ENCODE measurements around the gene RARG.
"Not testable (repeated sequence)": the region's sequence is repeated elsewhere in the genome, so short reads cannot be mapped to it uniquely, and the experiment has no call there.

The RARG gene

GRCh38 chr12:53193040-53193439, 39.0 kb downstream of the RARG start:
- no peak for DNase-seq (ENCODE audit: low read depth in 1 of 2, low spot score in 1 of 2)

- no peak for DNase-seq (ENCODE audit: low read depth in 1 of 2, low spot score in 1 of 2)
These were observed 39.4 kb downstream of the RARG start for GRCh38 chr12:53192531-53193021.

GRCh38 chr12:53191885-53192530, 40.0 kb downstream of the RARG start:
- no peak for DNase-seq (ENCODE audit: low read depth in 1 of 2, low spot score in 1 of 2)

- DNase-seq (ENCODE audit: low read depth in 1 of 2, low spot score in 1 of 2): no peak
These were observed 40.7 kb downstream of the RARG start for GRCh38 chr12:53191096-53191884.

GRCh38 chr12:53190108-53190729, 41.8 kb downstream of the RARG start:
- no peak for DNase-seq (ENCODE audit: low read depth in 1 of 2, low spot score in 1 of 2)

- DNase-seq (ENCODE audit: low read depth in 1 of 2, low spot score in 1 of 2): no peak
These were observed 44.7 kb downstream of the RARG start for GRCh38 chr12:53187145-53187899.

GRCh38 chr12:53186745-53187144, 45.3 kb downstream of the RARG start:
- DNase-seq (ENCODE audit: low read depth in 1 of 2, low spot score in 1 of 2): no peak

GRCh38 chr12:53185582-53186153, 46.3 kb downstream of the RARG start:
- no peak for DNase-seq (ENCODE audit: low read depth in 1 of 2, low spot score in 1 of 2)

- DNase-seq (ENCODE audit: low read depth in 1 of 2, low spot score in 1 of 2): no peak
These were observed 47.2 kb downstream of the RARG start for GRCh38 chr12:53184828-53185227.

- DNase-seq (ENCODE audit: low read depth in 1 of 2, low spot score in 1 of 2): no peak
These were observed 49.1 kb downstream of the RARG start for GRCh38 chr12:53182903-53183302.

- DNase-seq (ENCODE audit: low read depth in 1 of 2, low spot score in 1 of 2): no peak
These were observed 50.1 kb downstream of the RARG start for GRCh38 chr12:53181935-53182334.

GRCh38 chr12:53180931-53181645, 50.9 kb downstream of the RARG start:
- DNase-seq (ENCODE audit: low read depth in 1 of 2, low spot score in 1 of 2): peak; percentile 56 to 70

GRCh38 chr12:53180220-53180930, 51.6 kb downstream of the RARG start, which contains the start of the genes CSAD and ZNF740:
Gene CSAD (minus strand): TSS chr12:53180925. CDS start chr12:53173470, 7,455 bp downstream.
Gene ZNF740 (plus strand): TSS chr12:53180722. CDS start chr12:53181984, 1,262 bp downstream.
- DNase-seq (ENCODE audit: low read depth in 1 of 2, low spot score in 1 of 2): peak; percentile 93 to 97

GRCh38 chr12:53179687-53180219, 52.3 kb downstream of the RARG start:
- no peak for DNase-seq (ENCODE audit: low read depth in 1 of 2, low spot score in 1 of 2)

GRCh38 chr12:53178803-53179202, 53.2 kb downstream of the RARG start:
- not testable (repeated sequence) for DNase-seq (ENCODE audit: low read depth in 1 of 2, low spot score in 1 of 2)

- DNase-seq (ENCODE audit: low read depth in 1 of 2, low spot score in 1 of 2): not testable (repeated sequence)
These were observed 54.6 kb downstream of the RARG start for GRCh38 chr12:53177447-53177846.

GRCh38 chr12:53176750-53177149, 55.3 kb downstream of the RARG start:
- no peak for DNase-seq (ENCODE audit: low read depth in 1 of 2, low spot score in 1 of 2)

- DNase-seq (ENCODE audit: low read depth in 1 of 2, low spot score in 1 of 2): no peak
These were observed 57.0 kb downstream of the RARG start for GRCh38 chr12:53174881-53175491.
